Kidney tubule cell (primary cell): ENCODE measurements around the gene CSMD2.

Experiments
- DNase-seq: peaks from one replicate; pipeline ENCODE4 v3.0.0-alpha.2; 2018; ENCODE audit warnings: low spot score

The CSMD2 gene

DNA sequence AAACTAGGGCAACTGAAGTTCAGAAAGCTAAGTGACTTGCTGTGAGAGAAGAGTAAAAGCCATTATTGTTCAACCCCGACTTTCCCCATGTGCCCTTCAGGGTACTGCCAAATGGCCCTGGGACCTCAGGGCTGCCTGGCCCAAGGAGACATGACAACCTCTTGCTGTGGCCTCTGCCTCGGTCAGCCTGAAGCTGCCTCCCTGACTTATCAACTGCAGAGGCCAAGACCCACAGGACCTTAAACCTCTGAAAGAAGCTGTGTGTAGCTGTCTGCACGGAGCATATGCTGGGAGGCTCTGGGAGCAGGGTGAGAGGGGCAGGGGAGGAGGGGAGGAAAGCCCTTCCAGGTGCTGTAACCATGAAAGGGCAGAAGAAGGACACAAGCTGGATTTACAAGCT is 265.3 kb downstream of the CSMD2 start:
- no peak for DNase-seq

DNA sequence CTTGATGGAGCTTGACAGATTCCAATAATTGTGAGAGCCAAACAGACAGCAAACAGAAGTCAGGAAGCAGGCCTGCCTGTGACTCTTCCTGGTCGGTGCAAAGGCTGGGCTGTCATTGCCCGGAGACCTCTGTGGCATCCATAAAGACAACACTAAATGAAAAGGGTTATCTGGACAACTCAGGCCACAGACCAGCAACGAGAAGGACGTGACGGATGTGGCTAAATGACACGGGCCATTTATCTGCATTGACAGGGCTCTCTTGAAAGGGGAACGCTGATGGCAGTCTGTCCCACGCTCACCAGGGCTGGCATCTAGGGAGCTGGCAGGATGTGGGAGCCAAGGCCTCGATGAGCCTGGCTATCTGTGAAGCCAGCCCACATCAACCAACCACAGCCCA is 266.1 kb downstream of the CSMD2 start:
- no peak for DNase-seq

GRCh38 chr1:33898406-33898805 is 266.6 kb downstream of the CSMD2 start:
- DNase-seq = no peak

- DNase-seq = no peak
Measured at GRCh38 chr1:33897092-33897725, 267.8 kb downstream of the CSMD2 start.

GRCh38 chr1:33895976-33896375 is 269.1 kb downstream of the CSMD2 start:
- DNase-seq = no peak

GRCh38 chr1:33895396-33895795 is 269.6 kb downstream of the CSMD2 start:
- no peak for DNase-seq

- peak; percentile 40 for DNase-seq
Measured at GRCh38 chr1:33893147-33893830, 271.7 kb downstream of the CSMD2 start.

DNA sequence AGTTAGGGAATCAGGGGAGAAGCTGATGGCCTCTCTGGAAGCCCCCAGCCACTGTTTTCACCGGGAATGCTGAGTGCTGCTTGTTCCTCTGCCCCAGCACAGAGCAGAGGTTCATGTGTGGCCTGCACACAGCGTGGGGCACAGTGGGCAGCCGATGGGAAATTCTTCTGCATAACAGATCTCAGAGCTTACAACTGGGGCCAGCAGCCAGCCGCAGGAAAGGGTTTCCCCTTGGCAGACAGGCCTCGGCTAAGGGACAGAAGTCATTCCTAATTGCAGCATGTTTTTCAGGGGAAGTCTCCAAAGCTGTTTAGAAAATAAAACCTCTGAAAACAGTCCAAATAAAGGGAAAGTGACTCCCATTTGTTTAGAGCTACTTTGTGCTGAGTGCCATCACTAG is 278.5 kb downstream of the CSMD2 start:
- no peak for DNase-seq

DNA sequence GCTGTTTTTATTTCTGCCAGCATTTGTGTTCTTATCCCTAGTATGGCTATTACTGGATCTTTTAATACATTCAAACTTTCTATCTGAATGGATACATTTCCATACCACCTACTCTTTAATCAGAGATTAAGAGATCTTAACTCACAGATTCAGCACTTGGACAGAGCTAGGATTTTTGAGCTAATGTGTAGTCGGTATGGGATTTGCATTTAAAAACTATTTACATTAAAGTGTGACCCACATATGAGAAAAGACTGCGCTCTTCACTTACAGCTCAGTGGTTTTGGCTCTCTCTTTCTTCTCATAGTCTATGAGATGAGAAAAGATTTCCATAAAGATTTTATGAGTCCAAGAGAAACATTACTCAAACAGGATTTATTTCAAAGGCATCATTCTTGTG is 284.7 kb downstream of the CSMD2 start:
- no peak for DNase-seq

DNA sequence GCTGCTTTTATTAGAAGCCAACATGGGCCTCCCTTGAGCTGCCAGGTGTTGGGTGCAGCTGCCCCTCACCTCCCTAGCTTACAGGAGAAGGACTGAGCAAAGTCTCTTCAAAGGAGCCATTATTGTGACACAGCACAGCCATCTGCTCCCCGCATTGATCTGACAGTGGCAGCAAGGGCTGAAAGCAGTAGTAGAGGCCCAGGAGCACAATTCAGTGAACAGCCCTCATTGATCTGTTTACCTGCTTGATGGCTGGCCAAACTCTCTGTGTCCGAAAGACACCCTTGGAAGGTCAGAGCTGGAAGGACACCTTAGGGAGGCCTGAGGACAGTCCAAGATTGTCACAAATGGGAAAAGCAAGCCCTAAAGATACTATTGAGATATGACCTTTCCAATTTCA is 286.6 kb downstream of the CSMD2 start:
- DNase-seq = no peak

DNA sequence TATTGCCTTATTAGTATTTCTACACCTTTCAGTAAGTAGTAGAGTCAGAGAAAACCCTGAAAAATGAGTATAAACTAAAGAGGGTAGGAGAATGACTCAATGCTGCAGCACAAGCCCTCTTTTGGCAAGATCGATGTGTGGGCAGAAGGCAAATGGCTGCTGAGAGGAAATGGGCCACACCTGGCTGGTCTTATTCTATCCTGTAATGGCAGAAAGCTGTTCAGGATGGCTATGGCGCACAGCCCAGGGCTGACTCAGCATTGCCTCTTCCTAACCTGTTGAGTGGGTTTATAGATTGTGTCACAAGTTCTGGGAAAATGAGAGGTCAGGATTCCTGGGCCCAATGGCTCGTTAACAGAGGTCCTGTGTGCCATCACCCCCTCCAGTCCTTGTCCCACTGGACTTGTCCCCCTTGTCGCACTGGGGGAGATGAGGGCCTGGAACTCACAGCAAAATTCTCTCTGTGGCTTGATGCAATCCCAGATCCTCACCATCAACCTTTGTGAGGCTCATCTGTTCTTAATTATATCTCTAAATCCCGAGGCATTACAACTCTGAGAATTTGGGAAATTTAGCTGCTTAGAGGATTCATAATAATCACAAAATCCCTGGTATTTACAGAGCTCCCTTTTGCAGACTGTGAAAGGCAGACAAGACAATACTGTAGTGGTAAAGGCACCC is 287.9 kb downstream of the CSMD2 start:
- DNase-seq = peak; percentile 58

DNA sequence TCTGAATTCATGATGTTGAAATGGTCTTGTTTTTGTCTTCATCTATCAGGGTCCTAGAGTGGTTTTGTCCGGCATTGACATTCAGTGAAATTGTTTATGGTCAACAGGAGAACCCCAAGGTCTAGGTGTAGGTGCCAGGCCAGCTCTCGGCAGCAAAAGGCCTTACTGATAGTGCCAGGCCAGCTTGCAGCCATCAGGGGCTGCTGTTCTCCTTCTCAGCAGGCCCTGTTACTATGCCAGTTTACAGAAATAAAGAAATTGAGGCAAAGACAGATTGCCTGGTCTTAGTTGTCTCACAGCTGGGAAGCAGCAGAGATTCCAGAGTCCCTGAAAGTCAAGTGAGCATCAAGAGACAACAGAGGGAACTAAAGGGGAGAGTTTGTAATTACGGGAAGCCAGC is 289.2 kb downstream of the CSMD2 start:
- DNase-seq = no peak

DNA sequence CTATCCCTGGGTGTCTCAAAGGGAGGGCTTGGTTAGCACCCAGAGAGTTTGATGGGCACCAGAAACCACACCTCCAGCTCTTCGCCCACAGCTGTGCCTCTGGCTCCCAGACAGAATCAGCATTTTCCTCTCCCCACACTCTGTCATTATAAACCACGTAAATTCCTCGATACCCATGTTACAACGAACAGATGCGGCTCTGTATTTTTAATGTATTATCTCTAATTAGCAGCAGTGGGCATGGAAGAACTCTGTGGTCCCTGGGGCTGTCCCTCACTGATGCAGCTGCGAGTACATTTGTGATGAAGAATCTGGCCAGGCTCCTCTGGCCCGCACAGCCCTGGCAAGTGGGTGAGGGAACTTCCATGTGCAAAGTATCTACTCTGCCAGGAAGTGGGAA is 290.4 kb downstream of the CSMD2 start:
- no peak for DNase-seq

GRCh38 chr1:33872683-33873082 is 292.3 kb downstream of the CSMD2 start:
- peak; percentile 75 for DNase-seq

- DNase-seq = no peak
Measured at GRCh38 chr1:33872275-33872674, 292.8 kb downstream of the CSMD2 start.

- DNase-seq = no peak
Measured at GRCh38 chr1:33867684-33868083, 297.3 kb downstream of the CSMD2 start.

- peak; percentile 71 for DNase-seq
Measured at GRCh38 chr1:33866281-33866680, 298.7 kb downstream of the CSMD2 start.

- peak; percentile 8 for DNase-seq
Measured at GRCh38 chr1:33864460-33865389, 300.3 kb downstream of the CSMD2 start.

- DNase-seq = no peak
Measured at GRCh38 chr1:33863779-33864178, 301.3 kb downstream of the CSMD2 start, which contains the start of gene HMGB4. Gene HMGB4, plus strand, starts transcription at chr1:33864079. Its CDS starts 113 bp downstream, at chr1:33864192.

- peak; percentile 11 for DNase-seq
Measured at GRCh38 chr1:33860671-33861070, 304.4 kb downstream of the CSMD2 start.

DNA sequence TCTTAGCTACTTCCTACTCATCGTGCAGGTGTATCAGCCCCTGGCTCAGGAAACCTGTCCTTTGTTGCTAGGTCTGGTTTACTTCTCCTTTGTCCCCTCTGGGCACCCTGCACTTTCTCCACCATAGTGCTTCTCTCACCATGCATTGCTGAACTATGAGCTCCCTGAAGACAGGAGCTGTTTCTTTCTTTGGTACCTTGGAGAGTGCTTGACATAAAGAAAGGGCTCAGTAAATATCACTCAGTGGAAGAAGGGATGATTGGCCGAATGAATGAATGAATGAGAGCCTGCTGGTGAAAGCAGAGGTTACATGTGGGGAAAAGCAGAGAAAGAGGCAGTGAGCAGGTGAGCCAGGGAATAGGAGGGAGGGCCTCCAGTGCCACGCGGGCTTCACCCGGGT is 310.9 kb downstream of the CSMD2 start:
- no peak for DNase-seq

GRCh38 chr1:33853431-33853830 is 311.6 kb downstream of the CSMD2 start:
- no peak for DNase-seq
